GM10248 (cell line): ENCODE data around the gene SLC26A4.

Source experiments
- CTCF ChIA-PET: fragments of 300-600 bp; sonication (Branson Sonifier 250); formaldehyde crosslinking; extraction: SDS; loops from one replicate; lab custom pipeline; 2021; ENCODE audit warnings: antibody characterized with exemption; lab: Yijun Ruan, JAX
- POLR2A ChIA-PET: fragments of 350-650 bp; sonication (Branson Sonifier 250); formaldehyde crosslinking; extraction: SDS; loops from one replicate; lab custom pipeline; 2020; ENCODE audit warnings: antibody characterized with exemption; lab: Yijun Ruan, JAX
- DNase-seq: peaks from one replicate; pipeline ENCODE4 v3.0.0; 2012; ENCODE audit errors: extremely low spot score
- TF ChIP-seq, protein P1 (sequence below): IDR thresholded peaks from 2 replicates; pipeline ENCODE4 v1.5.1; 2012; ENCODE audit warnings: mild to moderate bottlenecking, low read depth; ENCODE audit errors: extremely low read depth, missing control alignments, control extremely low read depth

The SLC26A4 gene

DNA sequence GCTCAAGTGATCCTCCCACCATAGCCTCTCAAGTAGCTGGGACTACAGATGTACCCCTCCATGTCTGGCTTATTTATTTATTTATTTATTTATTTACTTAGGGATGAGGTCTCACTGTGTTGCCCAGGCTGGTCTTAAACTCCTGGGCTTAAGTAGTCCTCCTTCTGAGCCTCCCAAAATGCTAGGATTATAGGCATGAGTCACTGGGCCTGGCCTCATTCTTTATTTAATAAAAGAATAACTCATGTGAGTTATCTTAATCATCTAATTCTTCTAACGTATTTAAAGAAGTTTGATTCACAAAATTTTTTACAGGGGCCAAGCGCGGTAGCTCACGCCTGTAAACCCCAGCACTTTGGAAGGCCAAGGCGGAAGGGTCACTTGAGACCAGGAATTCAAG, 8.0 kb upstream of the SLC26A4 start:
- CTCF ChIA-PET = interaction anchor here (1.5 kb wide), 1 partner anchor 12 kb away, joined by 3 read pairs; no protein-coding TSS in a partner anchor
- no peak for DNase-seq
- TF ChIP-seq, protein P1, sequence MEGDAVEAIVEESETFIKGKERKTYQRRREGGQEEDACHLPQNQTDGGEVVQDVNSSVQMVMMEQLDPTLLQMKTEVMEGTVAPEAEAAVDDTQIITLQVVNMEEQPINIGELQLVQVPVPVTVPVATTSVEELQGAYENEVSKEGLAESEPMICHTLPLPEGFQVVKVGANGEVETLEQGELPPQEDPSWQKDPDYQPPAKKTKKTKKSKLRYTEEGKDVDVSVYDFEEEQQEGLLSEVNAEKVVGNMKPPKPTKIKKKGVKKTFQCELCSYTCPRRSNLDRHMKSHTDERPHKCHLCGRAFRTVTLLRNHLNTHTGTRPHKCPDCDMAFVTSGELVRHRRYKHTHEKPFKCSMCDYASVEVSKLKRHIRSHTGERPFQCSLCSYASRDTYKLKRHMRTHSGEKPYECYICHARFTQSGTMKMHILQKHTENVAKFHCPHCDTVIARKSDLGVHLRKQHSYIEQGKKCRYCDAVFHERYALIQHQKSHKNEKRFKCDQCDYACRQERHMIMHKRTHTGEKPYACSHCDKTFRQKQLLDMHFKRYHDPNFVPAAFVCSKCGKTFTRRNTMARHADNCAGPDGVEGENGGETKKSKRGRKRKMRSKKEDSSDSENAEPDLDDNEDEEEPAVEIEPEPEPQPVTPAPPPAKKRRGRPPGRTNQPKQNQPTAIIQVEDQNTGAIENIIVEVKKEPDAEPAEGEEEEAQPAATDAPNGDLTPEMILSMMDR = no peak
- POLR2A ChIA-PET = no interaction called here

DNA sequence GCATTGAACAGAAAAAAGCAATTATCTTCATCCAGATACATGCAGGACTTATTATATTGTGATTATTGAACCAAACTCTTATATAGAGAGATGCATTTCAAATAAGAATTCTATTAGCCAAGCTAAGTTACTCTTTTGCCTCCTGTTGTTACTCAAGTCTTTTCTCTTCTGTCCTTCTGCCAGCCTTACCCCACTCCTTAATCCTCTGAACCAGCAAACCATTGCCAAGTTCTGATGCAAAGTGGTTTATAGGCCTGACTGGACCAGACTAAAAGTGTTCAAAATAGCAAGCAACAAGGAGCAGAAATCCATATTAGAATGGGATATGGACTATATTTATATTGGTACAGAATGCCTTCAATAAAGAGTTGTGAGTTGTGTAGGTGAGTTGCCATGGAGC, 2.2 kb upstream of the SLC26A4 start:
- POLR2A ChIA-PET = no interaction called here
- no peak for DNase-seq
- TF ChIP-seq, protein P1 = no peak
- CTCF ChIA-PET = interaction anchor here (0.9 kb wide), 1 partner anchor 14 kb away, joined by 4 read pairs; no protein-coding TSS in a partner anchor

DNA sequence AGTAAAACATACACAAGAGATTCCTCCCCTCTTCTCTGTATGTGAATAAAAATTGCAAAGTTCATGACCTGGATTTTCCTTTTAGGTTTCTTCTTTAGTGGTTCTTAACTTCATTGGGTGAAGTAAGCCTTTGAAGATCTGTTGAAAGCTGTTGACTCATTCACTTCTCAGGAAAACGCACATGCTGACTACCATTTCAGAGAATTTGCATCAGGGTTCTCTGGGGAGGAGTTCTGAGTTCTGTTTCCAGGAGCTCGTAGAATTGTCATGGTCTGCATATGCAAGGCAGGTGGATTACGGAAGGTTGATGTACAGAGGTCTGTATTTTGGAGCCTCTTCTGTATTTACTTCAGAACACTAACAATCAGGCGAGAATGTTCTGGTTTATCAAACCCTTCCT, 962 bp upstream of the SLC26A4 start:
- DNase-seq = peak; percentile 17
- CTCF ChIA-PET = interaction anchor here (1.3 kb wide), 1 partner anchor 88 kb away, joined by 3 read pairs; no protein-coding TSS in a partner anchor
- POLR2A ChIA-PET = no interaction called here
- TF ChIP-seq, protein P1 = no peak

DNA sequence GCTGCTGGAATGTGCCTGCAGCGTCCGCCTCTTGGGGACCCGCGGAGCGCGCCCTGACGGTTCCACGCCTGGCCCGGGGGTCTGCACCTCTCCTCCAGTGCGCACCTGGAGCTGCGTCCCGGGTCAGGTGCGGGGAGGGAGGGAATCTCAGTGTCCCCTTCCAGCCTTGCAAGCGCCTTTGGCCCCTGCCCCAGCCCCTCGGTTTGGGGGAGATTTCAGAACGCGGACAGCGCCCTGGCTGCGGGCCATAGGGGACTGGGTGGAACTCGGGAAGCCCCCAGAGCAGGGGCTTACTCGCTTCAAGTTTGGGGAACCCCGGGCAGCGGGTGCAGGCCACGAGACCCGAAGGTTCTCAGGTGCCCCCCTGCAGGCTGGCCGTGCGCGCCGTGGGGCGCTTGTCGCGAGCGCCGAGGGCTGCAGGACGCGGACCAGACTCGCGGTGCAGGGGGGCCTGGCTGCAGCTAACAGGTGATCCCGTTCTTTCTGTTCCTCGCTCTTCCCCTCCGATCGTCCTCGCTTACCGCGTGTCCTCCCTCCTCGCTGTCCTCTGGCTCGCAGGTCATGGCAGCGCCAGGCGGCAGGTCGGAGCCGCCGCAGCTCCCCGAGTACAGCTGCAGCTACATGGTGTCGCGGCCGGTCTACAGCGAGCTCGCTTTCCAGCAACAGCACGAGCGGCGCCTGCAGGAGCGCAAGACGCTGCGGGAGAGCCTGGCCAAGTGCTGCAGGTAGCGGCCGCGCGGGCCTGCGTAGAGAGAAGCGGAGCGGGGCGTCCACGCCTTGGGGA, 645 bp downstream of the SLC26A4 start:
- ChIA-PET POLR2A (no interaction called here), CTCF (no interaction called here)
- peak; percentile 44 for DNase-seq
- TF ChIP-seq, protein P1 = peak; percentile 16

DNA sequence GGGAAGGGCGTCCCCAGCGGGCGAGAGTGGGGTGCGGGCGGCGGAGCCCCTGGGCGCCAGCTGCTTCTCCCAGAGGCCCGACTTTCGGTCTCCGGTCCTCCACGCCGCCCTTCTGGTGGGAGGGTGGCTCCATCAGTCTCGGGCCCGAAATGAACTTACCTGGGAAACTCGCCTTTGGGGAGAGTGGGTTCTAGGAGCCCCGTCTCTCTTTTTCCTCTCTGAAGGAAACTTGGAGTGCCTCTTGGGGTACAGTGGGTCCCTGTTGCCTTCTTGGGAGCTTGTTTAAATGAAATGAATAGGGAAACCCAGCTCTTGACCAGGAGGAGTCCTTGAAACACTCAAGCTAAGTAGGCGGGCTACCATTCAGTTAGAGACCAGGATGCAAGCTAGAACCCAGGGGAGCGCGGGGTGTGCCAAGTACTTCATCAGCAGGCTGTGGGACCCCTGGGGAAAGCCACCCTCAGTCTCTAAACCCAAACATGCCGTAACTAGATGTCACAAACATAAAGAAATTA, 1.3 kb downstream of the SLC26A4 start:
- ChIA-PET CTCF (no interaction called here), POLR2A (no interaction called here)
- TF ChIP-seq, protein P1 = no peak
- no peak for DNase-seq

DNA sequence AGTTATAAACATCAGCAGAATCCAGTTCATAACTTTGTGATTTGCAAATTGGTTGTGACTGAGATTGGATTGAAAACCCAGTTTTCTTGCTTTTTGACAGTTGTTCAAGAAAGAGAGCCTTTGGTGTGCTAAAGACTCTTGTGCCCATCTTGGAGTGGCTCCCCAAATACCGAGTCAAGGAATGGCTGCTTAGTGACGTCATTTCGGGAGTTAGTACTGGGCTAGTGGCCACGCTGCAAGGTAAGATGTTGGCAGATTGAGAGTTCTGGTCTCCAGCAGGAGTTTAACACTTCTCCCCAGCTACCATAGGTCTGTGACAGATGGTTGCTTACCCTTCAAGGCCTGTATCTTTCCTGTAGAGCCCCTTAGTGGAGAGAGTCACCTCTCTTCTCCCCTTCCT, 2.6 kb downstream of the SLC26A4 start:
- DNase-seq = no peak
- TF ChIP-seq, protein P1 = no peak
- ChIA-PET CTCF (no interaction called here), POLR2A (no interaction called here)
